H1 (cell line): ENCODE measurements around the gene POTEH.
"Not testable (repeated sequence)": the region's sequence is repeated elsewhere in the genome, so short reads cannot be mapped to it uniquely, and the experiment has no call there.

Experiments
- EP300 ChIP-seq, 2 experiments: IDR thresholded peaks; 1 replicate in 1 of 2; 2 replicates in 1 of 2; pipeline ENCODE4 v1.6.1; 2011 to 2012; ENCODE audit warnings: low read depth in 2 of 2, low read length in 2 of 2, mild to moderate bottlenecking in 2 of 2, borderline replicate concordance in 1 of 2, inconsistent platforms in 1 of 2, moderate library complexity in 1 of 2
- EZH2 ChIP-seq: fragments of 200-600 bp; sonication (generic); IDR thresholded peaks from 2 replicates; pipeline ENCODE4 v1.7.1; 2012; ENCODE audit warnings: low read depth, mild to moderate bottlenecking, moderate library complexity, low read length, inconsistent platforms; ENCODE audit not compliant: severe bottlenecking
- FOSL1 ChIP-seq: IDR thresholded peaks from 2 replicates; pipeline ENCODE4 v1.6.1; 2011; ENCODE audit warnings: mild to moderate bottlenecking, low read depth, low read length, moderate library complexity; ENCODE audit not compliant: insufficient read depth
- KDM5A ChIP-seq: fragments of 200-600 bp; IDR thresholded peaks from 2 replicates; pipeline ENCODE4 v1.7.1; 2012; ENCODE audit warnings: mild to moderate bottlenecking, low read length, inconsistent platforms, mixed read lengths
- MAFK ChIP-seq: IDR thresholded peaks from 2 replicates; pipeline ENCODE4 v1.6.1; 2012; ENCODE audit warnings: low read depth, mild to moderate bottlenecking, improper control_type of control experiment, low read length
- NANOG ChIP-seq: IDR thresholded peaks from 2 replicates; pipeline ENCODE4 v1.6.1; 2011; ENCODE audit warnings: low read length, low read depth, mild to moderate bottlenecking, inconsistent platforms; ENCODE audit not compliant: insufficient read depth, poor library complexity, severe bottlenecking
- POLR2AphosphoS5 ChIP-seq: IDR thresholded peaks from 2 replicates; pipeline ENCODE4 v1.6.1; 2011; ENCODE audit warnings: low read depth, low read length
- SIN3A ChIP-seq, 2 experiments: IDR thresholded peaks in 1 of 2; conservative IDR thresholded peaks in 1 of 2; 2 replicates each; pipeline ENCODE4 v1.6.1; 2011 to 2012; ENCODE audit warnings: low read length in 2 of 2, improper control_type of control experiment in 1 of 2, low read depth in 1 of 2, mild to moderate bottlenecking in 1 of 2
- YY1 ChIP-seq: IDR thresholded peaks from 2 replicates; pipeline ENCODE4 v1.6.1; 2011; ENCODE audit warnings: low read depth, mild to moderate bottlenecking, low read length
- TF ChIP-seq, protein P1 (sequence below), 3 experiments: IDR thresholded peaks; 1 replicate in 2 of 3; 2 replicates in 1 of 3; pipeline versions ENCODE4 v1.5.1 to v1.6.1; 2011; ENCODE audit warnings: low read length in 3 of 3, mild to moderate bottlenecking in 3 of 3, inconsistent platforms in 2 of 3, low read depth in 1 of 3, moderate library complexity in 1 of 3; ENCODE audit not compliant: insufficient read depth in 1 of 3; ENCODE audit errors: control extremely low read depth in 1 of 3

DNA sequence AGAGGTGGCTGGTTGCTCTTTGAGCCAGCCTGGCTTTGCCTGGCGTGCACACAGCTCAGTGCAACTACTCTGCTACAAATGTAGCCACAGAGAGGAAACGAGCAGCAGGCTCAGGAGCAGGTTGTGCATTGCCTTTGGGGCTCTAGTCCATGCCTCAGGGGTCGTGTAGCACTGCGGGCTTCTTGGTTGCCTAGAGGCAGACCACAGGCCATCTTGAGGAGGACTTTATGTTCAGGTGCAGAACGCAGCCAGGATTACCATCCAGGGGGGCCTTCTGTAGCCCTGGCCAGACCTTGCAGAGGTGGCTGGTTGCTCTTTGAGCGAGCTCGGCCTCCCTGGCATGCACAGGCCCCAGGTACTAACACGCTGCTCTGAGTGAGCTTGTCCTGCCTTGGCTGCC, 41.2 kb downstream of the POTEH start:
- TF ChIP-seq, protein P1, sequence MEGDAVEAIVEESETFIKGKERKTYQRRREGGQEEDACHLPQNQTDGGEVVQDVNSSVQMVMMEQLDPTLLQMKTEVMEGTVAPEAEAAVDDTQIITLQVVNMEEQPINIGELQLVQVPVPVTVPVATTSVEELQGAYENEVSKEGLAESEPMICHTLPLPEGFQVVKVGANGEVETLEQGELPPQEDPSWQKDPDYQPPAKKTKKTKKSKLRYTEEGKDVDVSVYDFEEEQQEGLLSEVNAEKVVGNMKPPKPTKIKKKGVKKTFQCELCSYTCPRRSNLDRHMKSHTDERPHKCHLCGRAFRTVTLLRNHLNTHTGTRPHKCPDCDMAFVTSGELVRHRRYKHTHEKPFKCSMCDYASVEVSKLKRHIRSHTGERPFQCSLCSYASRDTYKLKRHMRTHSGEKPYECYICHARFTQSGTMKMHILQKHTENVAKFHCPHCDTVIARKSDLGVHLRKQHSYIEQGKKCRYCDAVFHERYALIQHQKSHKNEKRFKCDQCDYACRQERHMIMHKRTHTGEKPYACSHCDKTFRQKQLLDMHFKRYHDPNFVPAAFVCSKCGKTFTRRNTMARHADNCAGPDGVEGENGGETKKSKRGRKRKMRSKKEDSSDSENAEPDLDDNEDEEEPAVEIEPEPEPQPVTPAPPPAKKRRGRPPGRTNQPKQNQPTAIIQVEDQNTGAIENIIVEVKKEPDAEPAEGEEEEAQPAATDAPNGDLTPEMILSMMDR (IDR thresholded peaks at IDR 0.05; ENCODE audit: control extremely low read depth in 1 of 3, insufficient read depth in 1 of 3, low read depth in 1 of 3, low read length in 3 of 3), result not testable (repeated sequence)
- TF ChIP-seq YY1; POLR2AphosphoS5; FOSL1; EZH2; MAFK; EP300 (IDR thresholded peaks at IDR 0.05; ENCODE audit: borderline replicate concordance in 1 of 2, low read depth in 2 of 2, low read length in 2 of 2); SIN3A (conservative IDR thresholded peaks at IDR 0.05 in 1 of 2, IDR thresholded peaks at IDR 0.05 in 1 of 2; ENCODE audit: low read depth in 1 of 2, low read length in 2 of 2); NANOG; KDM5A: not testable (repeated sequence)
